Keratinocyte (primary cell): ENCODE data around the gene FGFR2. TPM values are rescaled to one million over a fixed set of nuclear protein-coding genes. Genes with fewer than 3 reads are reported as not detected.

Source experiments
- DNase-seq: peaks from one replicate; pipeline ENCODE4 v3.0.0-alpha.2; 2011; ENCODE audit warnings: low read depth, missing footprints, low spot score
- FAIRE-seq: peaks from 2 replicates; lab custom pipeline; 2011; peaks lifted over from hg19 to GRCh38; lab: Jason Lieb, UNC
- H2AFZ ChIP-seq: 2 replicates; pipeline ENCODE4 v1.6.0; 2012; ENCODE audit warnings: low read length, control low read depth, inconsistent platforms; ENCODE audit not compliant: control insufficient read depth
- H3K27ac ChIP-seq: 2 replicates; pipeline ENCODE4 v1.5.1; 2011; ENCODE audit warnings: low read length; ENCODE audit not compliant: control insufficient read depth, insufficient read depth
- H3K27me3 ChIP-seq: 3 replicates; pipeline ENCODE4 v1.6.0; 2011; ENCODE audit warnings: low read length; ENCODE audit not compliant: control insufficient read depth, insufficient read depth; ENCODE audit errors: extremely low read depth
- H3K36me3 ChIP-seq, 2 experiments: 2 replicates in 1 of 2; 3 replicates in 1 of 2; pipeline ENCODE4 v1.5.1; 2011; ENCODE audit warnings: low read length in 2 of 2, mild to moderate bottlenecking in 1 of 2; ENCODE audit not compliant: control insufficient read depth in 2 of 2, insufficient read depth in 2 of 2; ENCODE audit errors: extremely low read depth in 1 of 2
- H3K4me1 ChIP-seq: 3 replicates; pipeline ENCODE4 v1.5.1; 2011; ENCODE audit warnings: low read length; ENCODE audit not compliant: control insufficient read depth, insufficient read depth; ENCODE audit errors: extremely low read depth
- H3K4me2 ChIP-seq: 3 replicates; pipeline ENCODE4 v1.6.0; 2011; ENCODE audit warnings: low read depth, low read length; ENCODE audit not compliant: control insufficient read depth, insufficient read depth; ENCODE audit errors: extremely low read depth
- H3K4me3 ChIP-seq, 3 experiments: fragments of 200-600 bp in 1 of 3; sonication (generic) in 1 of 3; 2 replicates in 2 of 3; 3 replicates in 1 of 3; pipeline ENCODE4 v1.5.1; 2011 to 2016; ENCODE audit warnings: low read length in 3 of 3, mild to moderate bottlenecking in 3 of 3, control low read depth in 2 of 3, inconsistent platforms in 1 of 3, low read depth in 1 of 3, mixed read lengths in 1 of 3, mixed run types in 1 of 3, moderate library complexity in 1 of 3; ENCODE audit not compliant: control insufficient read depth in 2 of 3, insufficient read depth in 2 of 3; ENCODE audit errors: extremely low read depth in 1 of 3
- H3K79me2 ChIP-seq: 2 replicates; pipeline ENCODE4 v1.6.0; 2012; ENCODE audit warnings: low read length; ENCODE audit not compliant: control insufficient read depth, insufficient read depth
- H3K9ac ChIP-seq: 3 replicates; pipeline ENCODE4 v1.6.0; 2011; ENCODE audit warnings: low read length; ENCODE audit not compliant: control insufficient read depth, insufficient read depth; ENCODE audit errors: extremely low read depth
- H3K9me1 ChIP-seq: 3 replicates; pipeline ENCODE4 v1.6.0; 2011; ENCODE audit warnings: low read length; ENCODE audit not compliant: control insufficient read depth, insufficient read depth; ENCODE audit errors: extremely low read depth
- H3K9me3 ChIP-seq: 2 replicates; pipeline ENCODE4 v1.5.1; 2012; ENCODE audit warnings: low read depth, low read length; ENCODE audit not compliant: control insufficient read depth
- H4K20me1 ChIP-seq: 3 replicates; pipeline ENCODE4 v1.6.0; 2011; ENCODE audit warnings: low read length; ENCODE audit not compliant: control insufficient read depth, insufficient read depth; ENCODE audit errors: extremely low read depth
- CTCF ChIP-seq, 3 experiments: IDR thresholded peaks in 1 of 3; conservative IDR thresholded peaks in 1 of 3; optimal IDR thresholded peaks in 1 of 3; 2 replicates in 2 of 3; 3 replicates in 1 of 3; pipeline versions ENCODE3 to v1.5.1; 2011; ENCODE audit warnings: low read length in 3 of 3, mild to moderate bottlenecking in 3 of 3, moderate library complexity in 2 of 3, control low read depth in 1 of 3, inconsistent platforms in 1 of 3; ENCODE audit not compliant: insufficient read depth in 2 of 3; ENCODE audit errors: extremely low read depth in 1 of 3
- EZH2 ChIP-seq: IDR thresholded peaks from one replicate; pipeline ENCODE4 v1.6.1; 2012; ENCODE audit warnings: inconsistent platforms, mild to moderate bottlenecking, low read length, moderate library complexity
- dilution Hi-C: fragments of 300-500 bp; cut with MboI; formaldehyde crosslinking; loops from one replicate; pipeline ENCODE4 v1.7.0; 2020; ENCODE audit warnings: low sequenced_read_pairs; ENCODE audit not compliant: extremely low pct_ligation_motif_present
- polyA plus RNA-seq, 5 experiments: library from polyadenylated mRNA; depleted of rRNA in 3 of 5; stranded (reverse) in 3 of 5; stranded (forward) in 1 of 5; unstranded in 1 of 5; fragments of >200 nt; gene quantifications; 1 replicate in 1 of 5; 2 replicates in 3 of 5; 3 replicates in 1 of 5; pipeline versions ENCODE4 v1.2.1 to v1.2.3, GENCODE V29; 2011 to 2012; ENCODE audit warnings: missing spikeins in 2 of 5, low read depth in 1 of 5, low replicate concordance in 1 of 5

FGFR2 gene
- polyA plus RNA-seq, 1 donor (not counting 4 experiments of a cell fraction or from before 2014, with no cell fraction given), result 20.6 TPM

- TF ChIP-seq CTCF (optimal IDR thresholded peaks at IDR 0.05 in 1 of 3, IDR thresholded peaks at IDR 0.05 in 1 of 3, conservative IDR thresholded peaks at IDR 0.05 in 1 of 3; ENCODE audit: extremely low read depth in 1 of 3, insufficient read depth in 2 of 3, low read length in 3 of 3), result no peak
- TF ChIP-seq EZH2, result no peak
- Histone ChIP-seq H3K9me3 (no peaks in the 10 kb centered on the region), H2AFZ (no peak overlapping the region), H3K79me2 (no peaks in the 10 kb centered on the region), H3K9ac (no peak overlapping the region), H3K9me1 (no peaks in the 10 kb centered on the region), H3K4me2 (no peak overlapping the region), H4K20me1 (no peaks in the 10 kb centered on the region), H3K4me1 (peaks cover 3% of the 10 kb centered on the region), H3K27me3 (no peaks in the 10 kb centered on the region), H3K27ac (no peak overlapping the region), H3K36me3 (no peaks in the 10 kb centered on the region), H3K4me3 (no peak overlapping the region)
- dilution Hi-C loops, result no loop called here
- FAIRE-seq (no peak), DNase-seq (no peak)
Measured at GRCh38 chr10:121454781-121455180, 143.5 kb downstream of the FGFR2 start.

- H3K36me3 ChIP-seq, result no peaks in the 10 kb centered on the region
- TF ChIP-seq EZH2, result no peak
- no peak for TF ChIP-seq CTCF (optimal IDR thresholded peaks at IDR 0.05 in 1 of 3, IDR thresholded peaks at IDR 0.05 in 1 of 3, conservative IDR thresholded peaks at IDR 0.05 in 1 of 3; ENCODE audit: extremely low read depth in 1 of 3, insufficient read depth in 2 of 3, low read length in 3 of 3)
- no peaks in the 10 kb centered on the region for H3K9me1 ChIP-seq
- DNase-seq (no peak), FAIRE-seq (no peak)
- H3K27me3 ChIP-seq, result no peaks in the 10 kb centered on the region
- no peaks in the 10 kb centered on the region for H3K79me2 ChIP-seq
- dilution Hi-C loops, result no loop called here
- no peak overlapping the region for H2AFZ ChIP-seq
- no peaks in the 10 kb centered on the region for H4K20me1 ChIP-seq
- no peaks in the 10 kb centered on the region for H3K4me1 ChIP-seq
- no peak overlapping the region for H3K4me2 ChIP-seq
- H3K9me3 ChIP-seq, result no peaks in the 10 kb centered on the region
- H3K9ac ChIP-seq, result no peak overlapping the region
- H3K4me3 ChIP-seq, result no peak overlapping the region
- H3K27ac ChIP-seq, result no peak overlapping the region
Measured at GRCh38 chr10:121453160-121453559, 145.1 kb downstream of the FGFR2 start.
